KBM-7 (cell line): ENCODE data around the gene TEX261.
"Not testable (repeated sequence)": the region's sequence is repeated elsewhere in the genome, so short reads cannot be mapped to it uniquely, and the experiment has no call there.

Experiments used
- DNase-seq: peaks from one replicate; pipeline ENCODE4 v3.0.0-alpha.2; 2015
- in situ Hi-C: fragments of 300-500 bp; cut with MboI; formaldehyde crosslinking; loops from 2 replicates; pipeline ENCODE4 v1.14.3; 2020; ENCODE audit warnings: low sequenced_read_pairs, low pct_unique_long_range_greater_than_20kb, mixed read lengths

TEX261 gene

DNA sequence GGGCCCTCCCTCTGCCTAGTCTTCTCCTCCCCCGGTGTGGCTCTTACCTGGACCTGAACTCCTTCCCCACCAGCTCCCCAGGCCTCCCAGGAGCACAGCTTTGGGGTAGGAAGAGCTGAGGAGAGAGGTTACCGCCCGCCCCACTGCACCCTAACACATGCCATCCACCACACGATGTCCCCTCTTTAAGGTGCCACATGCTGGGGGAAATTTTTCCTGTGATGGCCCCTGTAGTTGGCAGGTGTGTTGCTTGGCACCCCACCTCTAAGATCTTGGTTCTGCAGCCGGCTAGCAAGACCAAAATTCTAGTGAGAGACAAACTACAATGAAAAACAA lies 6.9 kb upstream of the TEX261 start:
- in situ Hi-C loops, result no loop called here
- DNase-seq, result no peak

DNA sequence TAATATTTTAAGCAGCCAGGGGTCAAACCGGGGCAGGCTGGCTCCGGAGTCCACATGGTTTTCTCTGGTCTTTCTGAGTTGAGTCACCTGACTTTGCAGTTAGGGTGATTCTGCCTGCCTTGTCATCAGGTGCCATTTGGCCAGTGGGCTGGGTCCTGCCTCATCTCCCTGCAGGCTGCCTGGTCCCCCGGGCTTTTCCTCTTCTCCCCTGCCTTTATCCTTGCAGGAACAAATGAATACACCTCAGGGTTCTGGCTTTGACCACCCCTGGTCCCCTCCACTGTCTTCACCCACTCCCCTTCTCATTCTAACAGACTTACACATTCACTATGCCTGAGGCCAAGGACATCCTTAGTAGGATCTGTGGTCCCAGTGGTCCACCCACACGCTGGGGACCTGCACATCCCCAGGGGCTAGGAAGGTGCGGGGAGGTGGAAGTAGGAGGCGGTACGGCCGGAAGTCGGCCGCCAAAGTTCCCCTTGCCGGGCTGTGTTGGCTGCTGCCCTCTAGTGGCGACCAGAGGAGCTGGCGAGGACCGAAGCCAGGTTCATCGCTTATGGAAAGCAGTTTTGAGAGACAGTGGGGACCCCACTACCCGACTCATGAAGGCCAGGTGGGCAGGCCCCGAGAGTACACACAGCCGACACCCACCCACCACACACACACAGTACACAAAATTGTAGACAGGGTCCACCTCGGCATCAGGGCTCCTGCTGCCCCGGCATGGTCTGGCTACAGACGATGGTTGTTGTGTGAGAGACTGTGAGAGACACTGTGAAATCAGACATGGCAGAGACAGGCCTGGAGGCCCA lies 6.3 kb upstream of the TEX261 start:
- DNase-seq, result peak; percentile 82
- in situ Hi-C loops, result no loop called here

DNA sequence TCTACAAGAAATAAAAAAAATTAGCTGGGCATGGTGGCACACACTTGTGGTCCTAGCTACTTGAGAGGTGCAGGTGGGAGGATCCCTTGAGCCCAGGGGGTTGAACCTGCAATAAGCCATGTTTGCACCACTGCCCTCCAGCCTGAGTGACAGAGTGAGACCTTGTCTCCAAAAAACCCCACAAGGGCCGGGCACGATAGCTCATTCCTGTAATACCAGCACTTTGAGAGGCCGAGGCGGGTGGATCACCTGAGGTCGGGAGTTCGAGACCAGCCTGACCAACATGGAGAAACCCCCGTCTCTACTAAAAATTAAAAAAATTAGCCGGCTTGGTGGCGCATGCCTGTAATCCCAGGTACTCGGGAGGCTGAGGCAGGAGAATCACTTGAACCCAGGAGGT lies 5.3 kb upstream of the TEX261 start:
- in situ Hi-C loops, result not testable (repeated sequence)

DNA sequence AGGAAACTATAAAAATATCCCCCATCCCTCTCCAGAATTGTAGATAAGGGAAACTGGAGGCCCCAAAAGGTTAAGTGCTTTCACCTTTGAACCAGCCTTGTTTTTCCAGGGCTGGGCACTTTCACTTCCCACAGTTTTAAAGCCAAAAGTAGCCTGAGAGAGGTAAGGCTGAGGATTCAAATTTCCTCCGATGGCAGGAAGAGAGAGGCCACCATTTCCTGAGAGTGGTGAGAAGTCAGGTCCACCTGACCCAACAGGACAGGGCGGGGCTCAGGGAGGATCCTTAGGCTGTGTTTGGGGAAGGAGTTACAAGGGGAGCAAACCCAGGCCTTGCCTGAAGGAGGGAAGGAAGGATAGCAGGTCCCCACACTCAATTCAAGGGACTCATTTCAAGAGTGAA lies 4.7 kb upstream of the TEX261 start:
- in situ Hi-C loops, result no loop called here

More for the DNA sequence above, 5.3 kb upstream of the TEX261 start:
- not testable (repeated sequence) for DNase-seq

DNA sequence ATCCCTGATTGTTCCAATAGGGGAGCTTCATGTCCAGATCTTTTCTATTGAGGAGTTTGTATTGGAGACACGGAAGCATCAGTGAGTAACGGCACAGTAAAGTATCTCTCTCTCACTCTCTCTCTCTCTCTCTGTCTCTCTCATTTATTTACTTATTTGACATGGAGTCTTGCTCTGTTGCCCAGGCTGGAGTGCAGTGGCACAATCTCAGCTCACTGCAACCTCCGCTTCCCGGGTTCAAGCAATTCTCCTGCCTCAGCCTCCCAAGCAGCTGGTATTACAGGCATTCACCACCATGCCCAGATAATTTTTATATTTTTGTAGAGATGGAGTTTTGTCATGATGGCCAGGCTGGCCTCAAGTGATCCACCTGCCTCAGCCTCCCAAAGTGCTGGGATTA lies 4.2 kb upstream of the TEX261 start:
- in situ Hi-C loops, DNase-seq: not testable (repeated sequence)

More for the DNA sequence above, 4.7 kb upstream of the TEX261 start:
- DNase-seq, result no peak

DNA sequence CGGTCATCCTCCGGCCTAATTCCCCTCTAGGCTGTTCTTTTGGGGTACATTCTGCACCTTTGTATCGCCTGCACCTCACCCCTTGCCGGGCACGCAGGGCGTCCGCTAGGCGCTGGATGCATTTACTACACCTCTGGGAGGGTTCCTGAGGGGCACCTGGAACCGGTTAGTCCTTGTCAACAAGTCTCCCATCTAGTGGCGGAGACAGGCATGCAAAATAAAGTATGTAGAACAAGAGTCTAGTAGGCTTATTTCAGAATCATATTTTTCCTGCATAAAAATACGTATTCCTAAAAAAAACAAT lies 705 bp upstream of the TEX261 start:
- in situ Hi-C loops, result no loop called here
- peak; percentile 48 for DNase-seq

DNA sequence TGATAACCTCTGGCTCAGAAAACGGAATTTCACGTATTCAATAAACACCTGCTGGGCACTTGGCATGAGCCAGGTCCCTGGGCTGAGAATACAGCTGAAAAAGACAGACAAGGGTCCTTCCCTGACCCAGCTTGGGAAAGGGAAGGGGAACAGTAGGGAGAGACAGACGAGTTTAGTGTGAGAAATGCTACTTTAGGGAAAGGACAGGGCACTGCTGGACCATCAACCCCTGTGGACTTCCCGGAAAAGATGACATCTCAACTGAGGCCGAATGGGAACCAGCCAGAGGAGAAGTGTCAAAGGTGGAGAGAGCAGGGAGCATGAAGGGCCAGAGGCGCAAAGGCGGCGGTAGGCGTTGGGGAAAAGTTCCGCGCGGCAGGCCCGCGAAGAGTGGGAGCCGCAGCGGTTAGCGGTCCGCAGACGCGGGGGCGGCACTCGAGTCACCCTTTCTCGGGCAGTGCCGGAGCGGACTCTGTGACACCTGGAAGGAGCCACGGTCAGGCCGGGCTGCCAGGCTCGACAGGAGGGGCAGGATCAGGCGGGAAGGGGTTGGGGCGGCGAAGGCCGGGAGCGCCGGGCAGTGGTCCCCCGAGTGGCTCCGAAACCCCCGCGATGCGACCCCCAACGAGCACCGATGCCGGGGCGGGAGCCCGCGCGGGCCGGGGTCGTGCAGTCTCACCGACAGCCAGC lies 519 bp downstream of the TEX261 start:
- in situ Hi-C loops, result no loop called here
- peak; percentile 24 for DNase-seq

DNA sequence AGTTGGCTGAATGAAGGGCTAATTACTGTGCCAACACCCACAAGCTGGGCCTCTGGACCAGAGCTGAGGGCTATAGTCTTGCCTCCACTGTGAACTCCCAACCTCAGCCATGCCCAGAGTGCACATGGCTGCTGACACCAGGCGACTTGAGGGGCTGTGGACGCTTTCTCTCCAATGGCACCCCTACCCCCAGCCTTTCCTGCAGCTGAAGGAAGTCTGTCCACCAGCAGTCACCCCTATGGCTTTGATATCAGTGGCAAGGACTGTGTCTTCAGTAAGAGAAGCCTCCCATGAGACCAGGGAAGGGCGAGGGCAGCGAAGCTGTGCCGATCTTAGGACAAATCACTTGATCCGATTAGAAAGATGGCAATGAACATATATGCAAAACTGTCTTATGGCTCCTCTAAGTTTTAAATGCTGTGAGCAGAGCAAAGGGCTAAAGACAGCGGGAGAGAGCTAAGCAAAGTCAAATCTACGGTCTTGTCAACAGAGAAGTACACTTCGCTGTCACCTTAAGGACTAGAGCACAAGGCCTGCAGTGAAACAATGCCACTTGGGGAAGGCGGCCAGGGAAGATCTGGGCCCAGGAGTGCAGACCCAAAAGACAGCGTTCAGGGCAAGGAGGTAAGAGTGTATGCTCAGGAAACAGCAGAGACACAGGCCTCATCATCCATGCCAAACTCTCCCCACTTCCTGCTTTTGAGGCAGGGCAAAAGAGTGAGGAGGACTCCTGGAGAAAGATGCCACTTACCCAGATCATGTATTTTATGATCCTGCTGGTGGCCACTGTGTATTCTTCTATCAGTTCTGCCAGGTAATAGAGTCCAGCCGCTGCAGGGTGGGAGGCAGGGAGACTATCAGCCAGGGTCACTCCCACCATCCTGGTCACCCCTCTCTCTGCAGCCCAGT lies 1.5 kb downstream of the TEX261 start:
- in situ Hi-C loops, result no loop called here
- peak; percentile 18 for DNase-seq

DNA sequence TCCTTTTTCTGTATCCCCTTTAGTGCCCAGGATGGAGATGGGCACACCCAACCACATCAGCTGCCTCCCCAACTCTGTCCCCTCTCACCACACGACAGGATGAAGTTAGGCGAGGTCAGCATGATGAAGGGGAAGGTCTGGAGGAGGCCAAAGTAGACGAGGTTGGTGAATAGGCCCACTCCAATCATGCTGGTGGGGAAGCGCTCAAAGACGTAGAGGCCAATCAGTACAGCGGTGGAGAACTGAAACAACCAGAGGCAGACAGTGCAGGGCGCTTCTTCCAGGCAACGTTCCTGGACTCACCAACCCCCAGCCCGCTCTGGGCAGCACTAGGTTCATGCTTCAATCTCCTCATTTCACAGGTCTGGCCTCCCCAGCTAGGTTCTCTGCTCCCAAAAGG lies 2.9 kb downstream of the TEX261 start:
- no peak for DNase-seq
- in situ Hi-C loops, result no loop called here

DNA sequence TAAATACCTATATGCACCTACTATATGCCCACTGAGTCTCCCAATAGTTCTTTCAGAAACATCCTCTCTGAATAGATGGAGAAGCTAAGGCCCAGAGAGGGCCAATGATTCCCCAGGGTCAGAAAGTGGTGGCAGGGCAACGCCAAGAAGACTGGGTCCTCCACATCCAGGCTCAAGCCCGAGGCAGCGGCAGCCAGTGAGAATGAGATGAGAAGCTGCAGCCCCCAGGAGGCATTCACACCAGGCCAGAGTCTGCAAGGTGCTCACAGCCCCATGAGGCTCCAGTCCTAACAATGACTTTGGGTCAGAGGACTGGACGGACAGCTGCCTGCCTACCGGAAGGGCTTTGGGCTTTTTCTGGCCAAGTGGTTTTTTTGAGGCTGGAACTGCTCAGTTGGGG lies 3.5 kb downstream of the TEX261 start:
- in situ Hi-C loops, result no loop called here
- DNase-seq, result no peak

DNA sequence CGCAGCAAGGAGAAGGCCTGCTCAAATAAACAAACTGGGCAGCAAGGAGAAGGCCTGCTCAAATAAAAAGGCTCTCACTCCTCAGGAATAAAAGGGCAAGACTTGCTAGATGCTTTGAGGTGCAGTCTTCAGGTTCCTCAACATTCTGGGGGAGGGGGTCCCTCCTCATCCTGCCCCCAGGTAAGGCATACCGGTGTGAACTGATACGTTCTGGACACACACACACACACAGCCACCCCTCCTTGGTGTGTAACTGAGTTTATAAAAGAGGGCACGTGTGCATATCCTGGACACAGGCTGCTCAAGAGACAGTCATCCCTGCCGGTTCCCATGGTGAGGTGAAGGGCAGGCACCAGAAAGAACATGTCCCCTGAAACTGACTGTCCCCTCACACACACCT lies 4.5 kb downstream of the TEX261 start:
- in situ Hi-C loops, result no loop called here
- DNase-seq, result no peak

DNA sequence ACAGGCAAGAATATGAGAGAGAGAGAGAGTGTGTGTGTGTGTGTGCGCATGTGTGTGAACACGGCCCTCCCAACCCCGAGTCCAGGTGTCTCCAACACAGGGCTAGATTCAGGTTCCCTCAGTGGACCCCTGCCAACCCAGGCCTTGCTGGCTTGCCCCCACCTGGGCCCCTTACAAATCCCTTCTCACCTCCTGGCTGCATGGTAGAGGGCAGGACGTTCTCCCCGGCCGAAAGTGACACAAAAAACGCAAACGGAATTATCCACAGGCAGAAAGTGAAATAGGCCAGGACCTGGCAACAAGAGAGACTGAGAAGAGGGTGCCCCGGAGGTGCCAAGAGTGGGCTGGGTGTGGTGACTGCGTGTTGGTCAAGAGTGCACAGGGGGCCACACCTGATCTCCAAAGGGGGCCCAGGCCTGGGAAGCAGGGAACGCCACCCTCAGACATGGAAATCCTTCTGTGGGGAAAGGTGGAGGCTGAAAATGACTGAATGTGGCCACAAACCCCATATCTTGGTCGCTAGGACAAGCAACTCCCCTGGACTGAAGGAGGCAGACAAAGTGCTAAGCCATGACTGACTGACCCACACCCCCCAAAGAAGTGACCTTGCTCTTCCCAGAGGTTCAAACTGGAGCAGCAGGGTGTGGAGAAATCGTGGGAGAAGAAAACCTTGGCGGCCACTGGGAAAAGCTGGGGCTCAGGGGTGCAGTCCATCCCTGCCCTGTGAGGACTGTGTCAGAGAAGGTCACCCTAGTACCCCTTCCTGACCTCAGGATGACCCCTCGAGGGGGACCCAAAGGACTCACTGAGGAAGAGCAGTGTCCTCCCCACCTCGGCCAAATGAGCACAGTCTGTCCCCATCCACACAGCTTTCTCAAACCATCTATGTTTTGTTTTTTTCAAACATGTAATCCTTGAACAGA lies 5.7 kb downstream of the TEX261 start:
- DNase-seq, result no peak
- in situ Hi-C loops, result no loop called here

DNA sequence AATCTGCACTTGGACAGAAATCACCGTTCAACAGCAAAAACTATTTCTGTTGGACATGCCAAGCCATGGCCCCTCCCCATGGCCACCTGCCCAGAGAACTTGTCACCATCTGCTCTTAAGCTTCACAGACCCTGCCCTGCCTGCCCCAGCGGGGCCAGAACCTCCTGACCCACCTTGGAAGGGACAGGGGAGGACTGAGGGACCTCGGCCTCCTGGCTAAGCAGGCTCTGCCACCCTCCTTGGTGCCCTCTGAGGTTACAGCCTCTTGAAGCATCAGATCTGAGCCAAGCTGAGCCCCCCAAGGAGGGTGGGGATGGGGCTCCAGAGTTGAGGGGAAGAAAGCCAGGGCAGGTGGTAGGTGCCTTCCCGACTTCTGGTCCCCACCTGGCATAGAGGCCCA lies 6.5 kb downstream of the TEX261 start:
- DNase-seq, result no peak
- in situ Hi-C loops, result no loop called here

DNA sequence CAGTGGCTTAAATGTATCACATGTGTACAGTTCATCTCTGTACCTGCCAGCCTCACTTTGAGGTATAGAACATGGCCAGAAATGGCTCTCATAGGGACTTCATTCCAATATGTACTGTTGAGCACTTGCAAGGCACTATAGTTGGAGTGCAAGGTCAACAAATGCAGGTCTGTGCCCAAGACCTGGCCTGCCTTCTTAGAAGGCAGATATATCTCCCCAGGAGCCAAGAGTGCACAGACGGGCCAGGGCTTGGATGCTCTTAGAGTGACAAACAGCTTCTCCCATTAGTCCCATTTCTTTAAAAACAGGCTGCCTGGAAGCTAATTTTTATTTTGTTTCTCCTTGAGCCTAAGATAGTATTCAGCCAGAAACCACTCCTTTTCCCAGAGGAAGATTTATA lies 7.3 kb downstream of the TEX261 start:
- no peak for DNase-seq
- in situ Hi-C loops, result no loop called here

DNA sequence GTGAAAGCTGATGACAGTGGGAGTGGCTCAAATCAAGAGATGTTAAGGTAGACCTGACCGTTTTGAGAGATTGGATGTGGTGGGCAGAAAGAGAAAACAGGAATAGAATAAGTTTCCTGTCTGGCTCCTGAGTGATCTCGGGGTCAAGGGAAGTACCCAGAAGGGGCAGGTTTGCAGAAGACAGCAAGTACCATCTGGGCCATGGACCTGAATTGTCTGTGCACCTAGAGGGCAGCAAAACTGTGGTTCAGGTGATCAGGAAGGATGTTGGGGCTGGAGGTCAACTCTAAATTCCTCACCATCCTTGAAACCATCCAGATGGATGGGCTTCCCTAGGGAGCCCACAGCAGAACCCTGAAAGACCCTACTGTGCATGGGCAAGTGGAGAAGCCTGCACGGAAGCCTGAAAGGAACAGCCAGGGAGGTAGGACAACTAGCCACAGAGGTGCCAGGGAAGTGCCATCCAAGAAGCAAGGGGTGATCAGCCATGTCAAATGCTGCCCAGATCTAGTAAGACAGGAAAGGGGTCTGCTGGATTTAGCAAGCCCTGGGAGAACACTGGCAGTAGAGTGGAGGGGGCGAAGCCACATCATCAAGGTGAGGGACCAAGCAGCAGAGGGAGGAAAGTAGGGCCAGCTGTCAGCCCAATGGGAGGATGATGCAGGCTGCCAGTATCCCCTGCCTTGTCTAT lies 8.0 kb downstream of the TEX261 start:
- no peak for DNase-seq
- in situ Hi-C loops, result no loop called here

DNA sequence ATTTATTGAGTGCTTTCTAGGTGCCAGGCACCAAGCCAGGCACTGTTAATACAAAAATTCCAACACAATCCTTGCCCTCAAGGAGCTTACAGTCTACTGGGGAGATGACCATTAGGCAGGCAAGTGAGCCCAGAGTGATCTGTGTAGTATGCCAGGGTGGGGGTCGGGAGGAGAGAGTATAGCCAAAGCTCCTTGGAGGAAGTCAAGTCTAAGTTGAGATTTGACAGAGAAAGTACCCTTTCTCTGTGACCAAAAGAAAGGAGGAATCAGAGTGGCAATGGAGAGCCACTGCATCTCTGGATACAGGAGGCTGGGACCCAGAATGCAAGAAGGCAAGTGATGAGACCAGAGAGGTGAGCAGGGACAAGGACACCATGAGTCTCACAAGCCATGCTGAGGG lies 8.7 kb downstream of the TEX261 start:
- in situ Hi-C loops, result no loop called here
- no peak for DNase-seq

DNA sequence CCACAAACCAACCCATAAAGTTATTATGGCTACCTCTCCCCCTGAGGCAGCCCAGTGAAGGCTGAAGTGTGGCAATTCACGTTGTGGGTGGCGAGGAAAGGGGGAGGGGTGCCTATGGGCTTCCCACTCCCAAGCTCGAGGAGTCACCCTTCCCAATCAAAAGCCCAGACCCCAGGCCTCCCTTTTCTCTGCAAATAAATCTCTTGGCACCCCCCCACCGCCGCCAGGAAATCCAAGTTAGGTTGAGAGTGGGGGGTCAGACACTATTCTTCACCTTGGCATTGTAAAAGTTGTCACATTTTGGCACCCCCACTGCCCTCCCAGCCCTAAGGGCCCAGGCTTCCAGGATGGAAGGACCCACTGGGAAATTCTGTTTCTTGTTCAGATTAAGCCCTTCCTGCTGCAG lies 9.4 kb downstream of the TEX261 start:
- DNase-seq, result no peak
- in situ Hi-C loops, result no loop called here

DNA sequence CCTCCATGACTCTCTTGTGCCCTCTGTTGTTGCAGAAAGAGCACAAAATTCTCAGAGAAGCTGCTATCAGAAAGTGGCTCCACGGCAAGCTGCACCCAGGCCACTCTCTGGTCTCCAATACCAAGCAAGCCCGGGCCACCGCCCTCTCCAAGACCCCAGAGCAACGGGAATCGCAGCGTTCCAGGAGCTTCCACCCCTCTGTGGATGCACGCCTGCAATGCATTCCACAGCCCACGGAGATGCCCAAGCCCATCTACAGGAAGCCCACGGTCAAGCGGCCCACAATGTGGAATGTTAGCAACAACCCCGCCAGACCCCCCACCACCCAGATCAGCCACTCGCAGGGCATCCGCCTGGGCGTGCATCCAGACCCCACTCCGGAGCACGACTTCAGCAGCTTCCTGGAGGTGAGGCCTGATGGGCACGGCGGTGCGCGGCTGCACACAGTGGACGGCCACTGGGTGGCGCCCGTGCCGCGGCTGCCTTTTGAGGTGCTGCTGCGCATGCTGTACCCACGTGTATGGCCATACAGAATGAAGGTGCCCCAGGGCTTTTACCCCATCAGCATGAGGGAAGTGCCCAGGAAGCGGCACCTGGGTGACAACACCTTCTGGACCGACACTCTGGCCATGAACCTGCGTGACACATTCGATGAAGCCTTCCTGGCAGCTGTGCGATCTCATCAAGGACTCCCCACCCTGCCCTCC lies 9.9 kb downstream of the TEX261 start:
- DNase-seq, result peak; percentile 62
- in situ Hi-C loops, result no loop called here
